ENCODE data around the gene JTB.
A peak's percentile ranks its signal among the peaks of the same experiment; 100 is the strongest.
"Not testable (repeated sequence)": the region's sequence is repeated elsewhere in the genome, so short reads cannot be mapped to it uniquely, and the experiment has no call there.

JTB gene

GRCh38 chr1:153995202-153995601 lies 17.7 kb upstream of the JTB start:
- WGBS (ENCODE audit: insufficient coverage, insufficient read length) = no CpG with 5 or more reads among the region's 3 CpGs
- H3K36me3 ChIP-seq (ENCODE audit: control insufficient read depth, insufficient read depth, low read length) = peaks cover 17% of the 10 kb centered on the region; the same call in 1 of the 2 replicates

GRCh38 chr1:153991806-153992205 lies 14.3 kb upstream of the JTB start:
- Histone ChIP-seq H3K36me3 (ENCODE audit: control insufficient read depth, insufficient read depth, low read length) (peaks cover 17% of the 10 kb centered on the region; the same call in 1 of the 2 replicates), H3K27me3 (ENCODE audit: control insufficient read depth, insufficient read depth, low read length) (no peaks in the 10 kb centered on the region), H3K4me3 (ENCODE audit: low read length) (no peak overlapping the region), H3K9me3 (ENCODE audit: control insufficient read depth, insufficient read depth, low read length) (no peaks in the 10 kb centered on the region), H3K4me1 (ENCODE audit: control insufficient read depth, insufficient read depth, low read length) (no peaks in the 10 kb centered on the region), H3K27ac (ENCODE audit: low read length) (no peak overlapping the region)
- no peak for DNase-seq (ENCODE audit: low read depth, low spot score)
- no CpG with 5 or more reads among the region's 2 CpGs for WGBS (ENCODE audit: insufficient coverage, insufficient read length)

More at GRCh38 chr1:153995202-153995601, 17.7 kb upstream of the JTB start:
- Histone ChIP-seq H3K27me3 (ENCODE audit: control insufficient read depth, insufficient read depth, low read length) (no peaks in the 10 kb centered on the region), H3K4me3 (ENCODE audit: low read length) (no peak overlapping the region), H3K9me3 (ENCODE audit: control insufficient read depth, insufficient read depth, low read length) (no peaks in the 10 kb centered on the region), H3K4me1 (ENCODE audit: control insufficient read depth, insufficient read depth, low read length) (no peaks in the 10 kb centered on the region), H3K27ac (ENCODE audit: low read length) (no peak overlapping the region)
- no peak for DNase-seq (ENCODE audit: low read depth, low spot score)

- H3K27me3 ChIP-seq (ENCODE audit: control insufficient read depth, insufficient read depth, low read length) = no peaks in the 10 kb centered on the region
- H3K4me3 ChIP-seq (ENCODE audit: low read length) = peak overlapping the region; percentile 84
- DNase-seq (ENCODE audit: low read depth, low spot score) = no peak
- peaks cover 17% of the 10 kb centered on the region; the same call in 1 of the 2 replicates for H3K36me3 ChIP-seq (ENCODE audit: control insufficient read depth, insufficient read depth, low read length)
- no peaks in the 10 kb centered on the region for H3K9me3 ChIP-seq (ENCODE audit: control insufficient read depth, insufficient read depth, low read length)
- H3K27ac ChIP-seq (ENCODE audit: low read length) = no peak overlapping the region
- no CpG with 5 or more reads among the region's 9 CpGs for WGBS (ENCODE audit: insufficient coverage, insufficient read length)
- no peaks in the 10 kb centered on the region for H3K4me1 ChIP-seq (ENCODE audit: control insufficient read depth, insufficient read depth, low read length)
These were observed 13.7 kb upstream of the JTB start for GRCh38 chr1:153991151-153991630.

- Histone ChIP-seq H3K9me3 (ENCODE audit: control insufficient read depth, insufficient read depth, low read length) (no peaks in the 10 kb centered on the region), H3K27ac (ENCODE audit: low read length) (no peak within 1 kb of the TSS), H3K4me1 (ENCODE audit: control insufficient read depth, insufficient read depth, low read length) (no peaks in the 10 kb centered on the region), H3K27me3 (ENCODE audit: control insufficient read depth, insufficient read depth, low read length) (no peaks in the 10 kb centered on the region), H3K36me3 (ENCODE audit: control insufficient read depth, insufficient read depth, low read length) (peaks cover 17% of the 10 kb centered on the region; the same call in 1 of the 2 replicates), H3K4me3 (ENCODE audit: low read length) (peak within 1 kb of the TSS; percentile 84)
- peak; percentile 95 for DNase-seq (ENCODE audit: low read depth, low spot score)
- WGBS (ENCODE audit: insufficient coverage, insufficient read length) = no CpG with 5 or more reads among the region's 36 CpGs
These were observed 13.1 kb upstream of the JTB start, which contains the start of gene RPS27 for GRCh38 chr1:153990468-153991150. Gene RPS27 (plus strand): TSS chr1:153990762. CDS start chr1:153990797, 35 bp downstream.

DNA sequence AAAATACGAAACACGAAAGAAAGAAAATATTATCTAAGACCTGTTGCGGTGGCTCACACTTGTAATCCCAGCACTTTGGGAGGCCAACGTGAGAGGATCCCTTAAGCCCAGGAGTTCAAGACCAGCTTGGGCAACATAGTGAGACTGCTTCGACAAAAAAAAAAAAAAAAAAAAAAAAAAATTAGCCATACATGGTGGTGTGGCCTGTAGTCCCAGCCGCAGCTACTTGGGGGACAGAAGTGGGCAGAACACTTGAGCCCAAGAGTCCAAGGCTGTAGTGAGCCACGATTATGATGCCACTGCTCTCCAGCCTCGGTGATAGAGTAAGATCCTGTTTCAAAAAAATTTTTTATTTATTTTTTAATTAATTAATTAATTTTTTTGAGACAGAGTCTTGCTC lies 10.1 kb upstream of the JTB start:
- Histone ChIP-seq H3K27ac (ENCODE audit: low read length) (no peak overlapping the region), H3K9me3 (ENCODE audit: control insufficient read depth, insufficient read depth, low read length) (no peaks in the 10 kb centered on the region), H3K4me3 (ENCODE audit: low read length) (no peak overlapping the region), H3K4me1 (ENCODE audit: control insufficient read depth, insufficient read depth, low read length) (peaks cover 1% of the 10 kb centered on the region; the same call in 1 of the 2 replicates), H3K27me3 (ENCODE audit: control insufficient read depth, insufficient read depth, low read length) (no peaks in the 10 kb centered on the region), H3K36me3 (ENCODE audit: control insufficient read depth, insufficient read depth, low read length) (peaks cover 9% of the 10 kb centered on the region; the same call in 1 of the 2 replicates)
- DNase-seq (ENCODE audit: low read depth, low spot score) = no peak
- no CpG with 5 or more reads among the region's 8 CpGs for WGBS (ENCODE audit: insufficient coverage, insufficient read length)

- Histone ChIP-seq H3K4me3 (ENCODE audit: low read length) (peak within 1 kb of the TSS; percentile 49), H3K27ac (ENCODE audit: low read length) (no peak within 1 kb of the TSS), H3K36me3 (ENCODE audit: control insufficient read depth, insufficient read depth, low read length) (peaks cover 14% of the 10 kb centered on the region; the same call in 1 of the 2 replicates), H3K4me1 (ENCODE audit: control insufficient read depth, insufficient read depth, low read length) (peaks cover 1% of the 10 kb centered on the region; the same call in 1 of the 2 replicates), H3K9me3 (ENCODE audit: control insufficient read depth, insufficient read depth, low read length) (no peaks in the 10 kb centered on the region), H3K27me3 (ENCODE audit: control insufficient read depth, insufficient read depth, low read length) (no peaks in the 10 kb centered on the region)
- DNase-seq (ENCODE audit: low read depth, low spot score) = peak; percentile 35
- WGBS (ENCODE audit: insufficient coverage, insufficient read length) = no CpG with 5 or more reads among the region's 32 CpGs
These were observed 8.7 kb upstream of the JTB start, which contains the start of gene RAB13 for GRCh38 chr1:153985941-153986761. Gene RAB13 (minus strand): TSS chr1:153986339. CDS start chr1:153986236, 103 bp downstream.

DNA sequence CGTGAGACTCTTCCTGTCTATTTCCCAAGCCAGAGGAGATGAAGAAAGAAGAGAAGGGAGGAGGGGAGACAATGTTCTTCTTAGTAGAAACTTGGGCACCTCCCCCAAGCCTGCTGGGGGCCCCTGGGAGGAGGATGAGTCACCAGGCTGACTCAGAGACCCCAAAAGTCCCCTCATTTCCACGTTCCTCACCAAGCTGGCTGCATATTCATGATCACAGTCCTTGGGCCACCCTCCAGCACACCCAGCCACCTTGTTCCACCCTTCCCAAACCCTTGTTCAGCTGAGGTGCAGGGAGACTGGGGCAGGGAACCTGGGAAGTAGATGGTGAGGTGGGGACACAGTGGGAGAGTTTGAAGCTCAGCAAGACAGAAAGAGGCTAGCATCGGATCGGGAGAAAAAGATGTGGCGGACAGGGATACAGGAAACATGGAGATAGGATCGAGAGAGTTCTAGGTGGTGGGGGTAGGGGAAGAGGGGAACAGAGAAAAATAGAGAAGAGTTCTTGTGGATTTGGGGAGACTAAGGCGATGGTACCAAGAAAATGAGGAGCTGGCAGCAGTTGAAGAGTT lies 8.0 kb upstream of the JTB start:
- Histone ChIP-seq H3K36me3 (ENCODE audit: control insufficient read depth, insufficient read depth, low read length) (peaks cover 14% of the 10 kb centered on the region; the same call in 1 of the 2 replicates), H3K27me3 (ENCODE audit: control insufficient read depth, insufficient read depth, low read length) (no peaks in the 10 kb centered on the region), H3K9me3 (ENCODE audit: control insufficient read depth, insufficient read depth, low read length) (no peaks in the 10 kb centered on the region), H3K27ac (ENCODE audit: low read length) (no peak overlapping the region), H3K4me3 (ENCODE audit: low read length) (peak overlapping the region; percentile 49), H3K4me1 (ENCODE audit: control insufficient read depth, insufficient read depth, low read length) (peaks cover 1% of the 10 kb centered on the region; the same call in 1 of the 2 replicates)
- DNase-seq (ENCODE audit: low read depth, low spot score) = no peak
- no CpG with 5 or more reads among the region's 7 CpGs for WGBS (ENCODE audit: insufficient coverage, insufficient read length)

DNA sequence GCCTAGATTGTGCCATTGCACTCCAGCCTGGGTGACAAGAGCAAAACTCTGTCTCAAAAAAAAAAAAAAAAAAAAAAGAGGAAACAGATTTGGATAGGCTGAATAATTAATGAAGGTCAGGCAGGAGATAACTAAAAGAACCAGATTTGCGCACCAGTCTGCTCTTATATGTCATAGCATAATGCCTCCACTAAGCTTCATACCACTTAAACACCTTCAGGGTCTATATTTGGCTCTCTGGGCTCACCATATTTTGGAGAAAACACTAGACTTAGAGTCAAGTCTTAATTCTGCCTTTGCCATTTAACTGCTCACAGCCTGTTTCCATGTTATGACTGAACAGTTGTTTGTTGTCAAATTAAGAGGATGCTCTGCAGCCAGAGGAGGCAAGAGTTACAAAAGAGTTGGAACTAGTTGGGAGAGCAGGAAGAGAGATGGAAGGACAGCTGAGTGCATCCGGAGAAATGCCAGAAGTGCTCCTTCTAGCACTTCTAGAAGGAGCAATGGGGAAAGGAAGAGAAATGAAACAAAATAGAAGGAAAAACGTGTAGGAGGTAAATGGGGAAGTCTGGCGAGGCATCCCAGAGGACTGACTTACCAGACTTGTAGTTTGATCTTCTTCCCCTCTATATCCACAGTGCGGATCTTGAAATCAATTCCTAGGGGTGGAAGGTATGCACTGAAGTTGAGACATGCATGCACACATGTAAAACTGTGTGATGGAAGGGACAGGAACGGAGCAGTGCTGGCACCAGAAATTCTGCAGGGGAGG lies 6.8 kb upstream of the JTB start:
- Histone ChIP-seq H3K4me3 (ENCODE audit: low read length) (no peak overlapping the region), H3K4me1 (ENCODE audit: control insufficient read depth, insufficient read depth, low read length) (peaks cover 1% of the 10 kb centered on the region; the same call in 1 of the 2 replicates), H3K9me3 (ENCODE audit: control insufficient read depth, insufficient read depth, low read length) (no peaks in the 10 kb centered on the region), H3K27ac (ENCODE audit: low read length) (no peak overlapping the region), H3K27me3 (ENCODE audit: control insufficient read depth, insufficient read depth, low read length) (no peaks in the 10 kb centered on the region), H3K36me3 (ENCODE audit: control insufficient read depth, insufficient read depth, low read length) (peaks cover 14% of the 10 kb centered on the region; the same call in 1 of the 2 replicates)
- WGBS (ENCODE audit: insufficient coverage, insufficient read length) = no CpG with 5 or more reads among the region's 6 CpGs
- no peak for DNase-seq (ENCODE audit: low read depth, low spot score)

GRCh38 chr1:153981735-153982134 lies 4.3 kb upstream of the JTB start:
- peaks cover 14% of the 10 kb centered on the region; the same call in 1 of the 2 replicates for H3K36me3 ChIP-seq (ENCODE audit: control insufficient read depth, insufficient read depth, low read length)
- H3K27me3 ChIP-seq (ENCODE audit: control insufficient read depth, insufficient read depth, low read length); DNase-seq (ENCODE audit: low read depth, low spot score); H3K4me3 ChIP-seq (ENCODE audit: low read length); H3K27ac ChIP-seq (ENCODE audit: low read length); H3K4me1 ChIP-seq (ENCODE audit: control insufficient read depth, insufficient read depth, low read length); H3K9me3 ChIP-seq (ENCODE audit: control insufficient read depth, insufficient read depth, low read length): not testable (repeated sequence)
- WGBS (ENCODE audit: insufficient coverage, insufficient read length) = no CpG with 5 or more reads among the region's 2 CpGs

All from iPS DF 6.9 (cell line).